Dedifferentiated amniotic fluid mesenchymal stem cell (primary cell): Measurements from ENCODE around the gene NEU4.
"Not testable (repeated sequence)": the region's sequence is repeated elsewhere in the genome, so short reads cannot be mapped to it uniquely, and the experiment has no call there.

Experiments
- DNase-seq: peaks from one replicate; pipeline ENCODE4 v3.0.0-alpha.2; 2016; ENCODE audit errors: extremely low spot score

NEU4 gene

GRCh38 chr2:241813644-241814392, 4.8 kb downstream of the NEU4 start:
- DNase-seq: no peak

GRCh38 chr2:241814393-241814642, 5.3 kb downstream of the NEU4 start:
- DNase-seq: no peak

- no peak for DNase-seq
Observed at GRCh38 chr2:241814643-241815476, 5.9 kb downstream of the NEU4 start.

GRCh38 chr2:241815477-241816430, 6.8 kb downstream of the NEU4 start:
- DNase-seq: no peak

GRCh38 chr2:241816431-241817121, 7.6 kb downstream of the NEU4 start:
- DNase-seq: no peak

GRCh38 chr2:241817126-241817820, 8.3 kb downstream of the NEU4 start:
- DNase-seq: no peak

- not testable (repeated sequence) for DNase-seq
Observed at GRCh38 chr2:241817821-241818215, 8.8 kb downstream of the NEU4 start.

GRCh38 chr2:241818229-241818942, 9.4 kb downstream of the NEU4 start:
- no peak for DNase-seq

- DNase-seq: no peak
Observed at GRCh38 chr2:241818943-241819270, 9.9 kb downstream of the NEU4 start.

- not testable (repeated sequence) for DNase-seq
Observed at GRCh38 chr2:241819947-241820624, 11.1 kb downstream of the NEU4 start.

- no peak for DNase-seq
Observed at GRCh38 chr2:241820625-241821384, 11.8 kb downstream of the NEU4 start.

GRCh38 chr2:241821460-241822263, 12.7 kb downstream of the NEU4 start:
- no peak for DNase-seq

GRCh38 chr2:241822264-241822623, 13.3 kb downstream of the NEU4 start:
- DNase-seq: no peak

GRCh38 chr2:241823531-241824437, 14.8 kb downstream of the NEU4 start:
- DNase-seq: not testable (repeated sequence)

- no peak for DNase-seq
Observed at GRCh38 chr2:241827394-241827793, 18.4 kb downstream of the NEU4 start.

GRCh38 chr2:241833101-241833663, 24.2 kb downstream of the NEU4 start:
- DNase-seq: no peak
